Liver (tissue), 9 donors: ENCODE measurements around the gene TMC2. TPM values are rescaled to one million over a fixed set of nuclear protein-coding genes. Genes with fewer than 3 reads are reported as not detected.

Source experiments
- DNase-seq: peaks from one replicate; pipeline ENCODE4 v3.0.0-alpha.2; 2017; ENCODE audit warnings: low spot score
- H3K27ac ChIP-seq, 2 donors: one replicate each; pipeline ENCODE4 v1.7.0; 2013; ENCODE audit warnings: inconsistent platforms in 2 of 2, low read length in 2 of 2, control low read depth in 1 of 2, low read depth in 1 of 2, mild to moderate bottlenecking in 1 of 2
- H3K27me3 ChIP-seq, 4 donors: one replicate each; pipeline versions ENCODE4 v1.6.1 to v1.7.0; 2013; ENCODE audit warnings: low read length in 3 of 4, inconsistent platforms in 1 of 4, mild to moderate bottlenecking in 1 of 4, moderate library complexity in 1 of 4; ENCODE audit not compliant: control insufficient read depth in 4 of 4, insufficient read depth in 4 of 4
- H3K36me3 ChIP-seq, 4 donors: one replicate each; pipeline versions ENCODE4 v1.6.1 to v1.7.0; 2013; ENCODE audit warnings: low read length in 3 of 4, mild to moderate bottlenecking in 3 of 4, low read depth in 1 of 4, moderate library complexity in 1 of 4; ENCODE audit not compliant: control insufficient read depth in 4 of 4, insufficient read depth in 3 of 4
- H3K4me1 ChIP-seq, 4 donors: one replicate each; pipeline versions ENCODE4 v1.6.1 to v1.7.0; 2013; ENCODE audit warnings: low read length in 3 of 4, mild to moderate bottlenecking in 3 of 4, moderate library complexity in 1 of 4; ENCODE audit not compliant: control insufficient read depth in 4 of 4, insufficient read depth in 4 of 4
- H3K4me3 ChIP-seq, 3 donors: one replicate each; pipeline versions ENCODE4 v1.6.1 to v1.7.0; 2013; ENCODE audit warnings: low read length in 3 of 3, control low read depth in 1 of 3, low read depth in 1 of 3, mild to moderate bottlenecking in 1 of 3
- H3K9ac ChIP-seq, 2 donors: one replicate each; pipeline ENCODE4 v1.7.0; 2013; ENCODE audit warnings: low read length in 2 of 2, mild to moderate bottlenecking in 2 of 2, moderate library complexity in 2 of 2, control low read depth in 1 of 2, low read depth in 1 of 2
- H3K9me3 ChIP-seq, 4 donors: one replicate each; pipeline versions ENCODE4 v1.6.1 to v1.7.0; 2013; ENCODE audit warnings: low read length in 3 of 4; ENCODE audit not compliant: control insufficient read depth in 4 of 4
- ATF3 ChIP-seq: IDR thresholded peaks from 2 replicates; pipeline ENCODE4 v1.6.1; 2016; ENCODE audit warnings: antibody characterized with exemption
- CTCF ChIP-seq: fragments of 150-350 bp; IDR thresholded peaks from 2 replicates; pipeline ENCODE4 v1.5.1; 2017; ENCODE audit warnings: improper control_type of control experiment, low read depth, low read length; ENCODE audit not compliant: missing input control
- EGR1 ChIP-seq, 2 donors: IDR thresholded peaks; 2 replicates each; pipeline ENCODE4 v1.6.1; 2016 to 2018; ENCODE audit warnings: antibody characterized with exemption in 2 of 2, low read depth in 2 of 2
- FOXA1 ChIP-seq: IDR thresholded peaks from 2 replicates; pipeline ENCODE4 v1.6.1; 2016; ENCODE audit warnings: antibody characterized with exemption
- FOXA2 ChIP-seq: IDR thresholded peaks from 2 replicates; pipeline ENCODE4 v1.6.1; 2016; ENCODE audit warnings: antibody characterized with exemption
- GABPA ChIP-seq, 2 donors: IDR thresholded peaks in 1 of 2; conservative IDR thresholded peaks in 1 of 2; 2 replicates each; pipeline ENCODE4 v1.6.1; 2016; ENCODE audit warnings: antibody characterized with exemption in 2 of 2, mild to moderate bottlenecking in 1 of 2, moderate library complexity in 1 of 2
- HNF4A ChIP-seq, 2 donors: conservative IDR thresholded peaks; 2 replicates each; pipeline ENCODE4 v1.6.1; 2016; ENCODE audit warnings: antibody characterized with exemption in 2 of 2, mild to moderate bottlenecking in 2 of 2
- HNF4G ChIP-seq: IDR thresholded peaks from 2 replicates; pipeline ENCODE4 v1.6.1; 2016; ENCODE audit warnings: antibody characterized with exemption
- JUND ChIP-seq, 2 donors: IDR thresholded peaks; 2 replicates each; pipeline ENCODE4 v1.6.1; 2016; ENCODE audit warnings: antibody characterized with exemption in 2 of 2
- MAX ChIP-seq: IDR thresholded peaks from 2 replicates; pipeline ENCODE4 v1.6.1; 2016; ENCODE audit warnings: antibody characterized with exemption
- NR2F2 ChIP-seq: IDR thresholded peaks from 2 replicates; pipeline ENCODE4 v1.6.1; 2016; ENCODE audit warnings: antibody characterized with exemption
- RAD21 ChIP-seq, 2 donors: IDR thresholded peaks; 2 replicates each; pipeline ENCODE4 v1.6.1; 2016; ENCODE audit warnings: antibody characterized with exemption in 2 of 2, mild to moderate bottlenecking in 2 of 2
- REST ChIP-seq: IDR thresholded peaks from 2 replicates; pipeline ENCODE4 v1.6.1; 2016; ENCODE audit warnings: antibody characterized with exemption, mild to moderate bottlenecking
- RXRA ChIP-seq, 2 donors: IDR thresholded peaks; 2 replicates each; pipeline ENCODE4 v1.6.1; 2017 to 2018; ENCODE audit warnings: antibody characterized with exemption in 2 of 2, mild to moderate bottlenecking in 1 of 2
- SP1 ChIP-seq: IDR thresholded peaks from 2 replicates; pipeline ENCODE4 v1.6.1; 2018; ENCODE audit warnings: antibody characterized with exemption, mild to moderate bottlenecking
- TAF1 ChIP-seq: conservative IDR thresholded peaks from 2 replicates; pipeline ENCODE4 v1.6.1; 2016; ENCODE audit warnings: antibody characterized with exemption, mild to moderate bottlenecking
- YY1 ChIP-seq: IDR thresholded peaks from 2 replicates; pipeline ENCODE4 v1.6.1; 2016; ENCODE audit warnings: antibody characterized with exemption, mild to moderate bottlenecking
- ZBTB33 ChIP-seq: IDR thresholded peaks from 2 replicates; pipeline ENCODE4 v1.6.1; 2016; ENCODE audit warnings: antibody characterized with exemption
- WGBS: extraction: QIAGEN DNeasy Blood & Tissue Kit; methylation state at CpG from one replicate; pipeline ENCODE4 v1.1.7; 2013; 5-methylcytosine and 5-hydroxymethylcytosine counted together
- polyA plus RNA-seq, 2 donors: library from polyadenylated mRNA; stranded (reverse) in 1 of 2; unstranded in 1 of 2; fragments of 200-250 nt in 1 of 2; fragments of >200 nt in 1 of 2; fragmentation: Nextera tagmentation in 1 of 2; extraction: Ambion mirVana in 1 of 2; gene quantifications; one replicate each; pipeline versions ENCODE4 v1.2.1 to v1.2.3, GENCODE V29; 2013 to 2015
- total RNA-seq, 2 donors: library from RNA; depleted of rRNA; stranded (reverse); fragments of >200 nt; gene quantifications; one replicate each; pipeline ENCODE4 v1.2.3, GENCODE V29; 2014
- donor health status: healthy.
- donor health status: healthy.
- donor health status: healthy.
- donor health status: healthy.
- donor health status: healthy.

TMC2 gene
- total and polyA plus RNA-seq, 4 donors: not detected

- WGBS: 86% methylated on average over 3 of the region's 3 CpGs
- Histone ChIP-seq H3K4me3 (no peak overlapping the region), H3K36me3 (no peaks in the 10 kb centered on the region), H3K9ac (no peak overlapping the region), H3K27ac (no peak overlapping the region), H3K9me3 (no peaks in the 10 kb centered on the region), H3K27me3 (no peaks in the 10 kb centered on the region), H3K4me1 (no peaks in the 10 kb centered on the region)
- TF ChIP-seq ATF3 (no peak), RAD21 (IDR thresholded peaks at IDR 0.05) (no peak), NR2F2 (no peak), HNF4G (no peak), GABPA (IDR thresholded peaks at IDR 0.05 in 1 of 2, conservative IDR thresholded peaks at IDR 0.05 in 1 of 2) (no peak), CTCF (no peak), REST (no peak), HNF4A (conservative IDR thresholded peaks at IDR 0.05) (no peak), TAF1 (no peak), JUND (IDR thresholded peaks at IDR 0.05) (no peak), ZBTB33 (no peak), YY1 (no peak), SP1 (no peak), FOXA2 (no peak), RXRA (IDR thresholded peaks at IDR 0.05) (no peak), EGR1 (IDR thresholded peaks at IDR 0.05; ENCODE audit: low read depth in 2 of 2) (no peak), FOXA1 (no peak)
- DNase-seq: no peak
Measured at GRCh38 chr20:2619961-2620595, 83.7 kb downstream of the TMC2 start.

- 74% methylated on average over 4 of the region's 4 CpGs for WGBS
- no peak for TF ChIP-seq MAX
- no peak for TF ChIP-seq RXRA (IDR thresholded peaks at IDR 0.05)
- no peak for TF ChIP-seq CTCF
- TF ChIP-seq YY1: no peak
- no peak for TF ChIP-seq FOXA1
- no peak for TF ChIP-seq TAF1
- no peak for TF ChIP-seq SP1
- TF ChIP-seq FOXA2: no peak
- TF ChIP-seq GABPA (IDR thresholded peaks at IDR 0.05 in 1 of 2, conservative IDR thresholded peaks at IDR 0.05 in 1 of 2): no peak
- no peak for TF ChIP-seq ZBTB33
- no peak for TF ChIP-seq NR2F2
- TF ChIP-seq ATF3: no peak
- no peak for TF ChIP-seq HNF4G
- no peak for TF ChIP-seq RAD21 (IDR thresholded peaks at IDR 0.05)
Measured at GRCh38 chr20:2624190-2624589, 87.8 kb downstream of the TMC2 start.

More at GRCh38 chr20:2624190-2624589, 87.8 kb downstream of the TMC2 start:
- peaks cover 0 to 4% (median 2%) of the 10 kb centered on the region in 4 donors for H3K9me3 ChIP-seq
- H3K4me1 ChIP-seq: no peaks in the 10 kb centered on the region
- no peaks in the 10 kb centered on the region for H3K27me3 ChIP-seq
- no peak for DNase-seq
- no peak overlapping the region for H3K27ac ChIP-seq
- no peak overlapping the region for H3K4me3 ChIP-seq
- H3K9ac ChIP-seq: no peak overlapping the region
- no peaks in the 10 kb centered on the region for H3K36me3 ChIP-seq
